GM21576 (cell line): ENCODE results near the gene PCYT1B.
"Not testable (repeated sequence)": the region's sequence is repeated elsewhere in the genome, so short reads cannot be mapped to it uniquely, and the experiment has no call there.

Experiments used
- ATAC-seq: cut with Tn5 transposase; IDR thresholded peaks from one replicate; pipeline ENCODE4 v1.9.1; 2021; ENCODE audit warnings: mild to moderate bottlenecking, moderate library complexity; ENCODE audit not compliant: unreplicated experiment

The PCYT1B gene

DNA sequence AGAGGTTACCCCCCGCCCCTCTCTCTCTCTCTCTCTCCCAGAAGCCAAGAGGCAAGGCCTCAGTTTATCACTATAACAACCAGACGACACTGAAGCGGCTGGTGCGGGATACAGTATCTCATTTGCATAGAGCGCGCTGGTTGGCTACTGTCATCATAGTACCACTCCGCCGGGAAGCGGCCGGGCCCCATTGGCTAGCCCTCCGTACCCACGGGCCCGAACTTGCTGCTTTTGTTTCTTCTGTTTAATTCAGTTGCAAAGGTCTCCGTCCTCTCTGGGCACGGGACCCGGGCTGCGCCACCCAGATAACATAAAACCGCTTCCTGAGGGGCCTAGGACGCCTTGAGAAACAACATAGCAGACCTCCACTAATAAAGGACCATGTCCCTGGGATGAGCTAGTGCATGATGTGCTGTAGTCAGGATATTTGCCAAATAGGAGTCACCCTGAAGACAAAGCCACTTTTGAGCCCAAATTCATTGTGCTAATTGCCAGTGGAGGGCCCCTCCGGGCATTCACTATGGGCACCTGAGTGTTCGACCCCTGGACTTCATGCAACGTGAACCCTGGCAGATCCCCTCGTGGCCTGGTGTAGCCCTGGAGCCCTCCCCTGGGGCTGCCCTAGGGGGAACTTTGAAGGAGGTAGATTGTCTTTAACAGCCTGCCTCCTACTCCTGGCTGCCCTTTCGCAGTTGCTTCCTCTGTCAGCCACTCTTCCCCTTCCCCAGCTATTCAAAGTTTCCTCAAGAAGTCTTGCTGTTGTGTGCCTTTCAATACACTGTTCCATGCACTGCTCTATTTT, at the start of gene PCYT1B:
Gene PCYT1B (minus strand): TSS at position 91 of the 802 bp plus-strand sequence. CDS start 242 bp downstream, outside the sequence.
- peak; percentile 78 for ATAC-seq

GRCh38 chrX:24696294-24696693, 49.1 kb upstream of the PCYT1B start:
- ATAC-seq, result no peak

DNA sequence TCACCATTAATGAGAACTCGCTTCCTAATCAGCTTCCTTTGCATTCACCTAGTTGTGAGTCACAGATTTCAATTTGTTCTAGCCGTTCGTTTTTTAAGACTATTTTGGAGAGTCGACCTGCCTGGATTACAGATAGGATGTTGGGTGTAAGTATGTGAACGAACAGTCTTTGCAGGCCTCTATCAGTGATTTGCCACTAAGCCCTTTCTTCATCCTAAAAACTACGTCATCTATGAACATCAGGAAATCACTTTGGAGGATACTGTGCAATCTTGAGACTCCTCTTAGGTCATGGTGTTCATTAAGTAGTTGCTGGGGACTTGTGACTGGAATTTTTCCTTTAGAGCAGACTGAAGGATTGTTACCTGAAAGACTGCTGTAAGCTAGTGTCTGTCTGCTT, 47.7 kb upstream of the PCYT1B start:
- ATAC-seq, result no peak

GRCh38 chrX:24693453-24694202, 46.5 kb upstream of the PCYT1B start, which contains the start of gene POLA1:
Gene POLA1, plus strand, starts transcription at chrX:24693918. Its CDS starts 44 bp downstream, at chrX:24693962.
- ATAC-seq, result peak; percentile 97

- no peak for ATAC-seq
Measured at GRCh38 chrX:24692305-24692704, 45.2 kb upstream of the PCYT1B start.

DNA sequence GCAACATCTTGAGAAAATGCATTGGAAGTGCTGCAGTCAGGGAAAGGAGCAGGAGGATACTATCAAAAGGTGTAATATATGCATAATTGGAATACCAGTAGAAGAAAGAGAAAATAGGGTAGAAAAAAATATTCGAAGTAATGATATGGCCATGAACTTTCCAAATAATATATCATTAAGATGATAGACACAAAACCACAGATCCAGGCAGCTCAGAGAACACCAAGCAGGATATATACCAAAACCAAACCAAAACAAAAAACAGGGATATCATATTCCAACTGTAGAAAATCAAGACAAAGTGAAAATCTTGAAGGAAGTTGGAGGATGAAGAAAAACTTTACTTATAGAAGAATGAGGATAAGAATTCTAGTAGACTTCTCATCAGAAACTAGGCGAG, 36.9 kb upstream of the PCYT1B start:
- ATAC-seq, result no peak

DNA sequence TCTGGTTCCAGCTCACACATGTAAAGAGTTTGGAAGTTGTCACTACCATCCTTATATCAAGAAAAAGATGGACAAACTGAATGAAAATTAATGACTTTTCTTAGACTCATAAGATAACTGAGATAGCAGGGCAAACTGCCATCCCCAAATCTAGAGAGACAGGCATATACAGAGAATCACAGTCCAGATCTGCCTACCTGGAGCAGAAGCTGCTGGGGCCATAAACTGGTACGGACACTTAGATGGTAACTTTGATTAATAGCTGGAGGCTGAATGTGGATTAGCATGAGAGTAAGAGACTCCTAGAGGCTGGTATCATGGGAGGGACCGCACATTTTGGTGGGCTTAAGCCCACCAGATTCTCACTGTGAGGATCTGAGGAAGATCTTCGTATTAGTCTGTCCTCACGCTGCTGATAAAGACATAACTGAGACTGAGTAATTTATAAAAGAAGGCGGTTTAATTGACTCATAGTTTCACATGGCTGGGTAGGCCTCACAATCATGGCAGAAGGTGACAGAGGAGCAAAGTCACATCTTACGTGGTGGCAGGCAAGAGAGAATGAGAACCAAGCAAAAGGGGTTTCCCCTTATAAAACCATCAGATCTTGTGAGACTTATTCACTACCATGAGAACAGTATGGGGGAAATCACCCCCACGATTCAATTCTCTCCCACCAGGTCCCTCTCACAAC, 35.7 kb upstream of the PCYT1B start:
- ATAC-seq, result no peak

DNA sequence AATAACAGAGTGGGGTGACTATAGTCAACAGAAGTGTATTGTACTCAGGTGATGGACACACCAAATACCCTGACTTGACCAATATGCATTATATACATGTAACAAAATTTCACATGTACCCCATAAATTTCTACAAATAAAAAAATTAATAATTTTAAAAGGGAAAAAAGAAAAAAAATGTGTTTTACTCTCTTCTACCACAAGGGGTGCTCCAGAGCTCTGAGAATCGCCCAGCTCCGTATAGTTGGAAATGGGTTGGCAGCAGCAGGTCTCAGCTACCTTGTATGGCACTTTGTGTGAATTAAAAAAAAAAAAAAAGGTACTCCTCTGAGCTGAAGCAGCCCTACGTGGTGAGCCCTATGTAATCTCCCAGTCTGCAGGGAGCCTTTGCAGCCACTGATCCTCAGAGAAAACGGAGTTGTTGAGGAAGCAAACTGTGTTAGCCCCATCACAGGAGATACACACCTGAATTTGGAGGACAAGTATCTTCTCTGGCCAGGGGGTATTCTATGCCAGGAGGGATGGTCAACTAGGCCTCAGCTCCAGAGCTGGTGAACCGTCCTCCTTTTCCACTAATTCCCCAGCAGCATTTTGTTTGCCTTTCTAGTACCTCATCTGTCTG, 29.4 kb upstream of the PCYT1B start:
- peak; percentile 59 for ATAC-seq

GRCh38 chrX:24673424-24673823, 26.3 kb upstream of the PCYT1B start:
- ATAC-seq, result no peak

DNA sequence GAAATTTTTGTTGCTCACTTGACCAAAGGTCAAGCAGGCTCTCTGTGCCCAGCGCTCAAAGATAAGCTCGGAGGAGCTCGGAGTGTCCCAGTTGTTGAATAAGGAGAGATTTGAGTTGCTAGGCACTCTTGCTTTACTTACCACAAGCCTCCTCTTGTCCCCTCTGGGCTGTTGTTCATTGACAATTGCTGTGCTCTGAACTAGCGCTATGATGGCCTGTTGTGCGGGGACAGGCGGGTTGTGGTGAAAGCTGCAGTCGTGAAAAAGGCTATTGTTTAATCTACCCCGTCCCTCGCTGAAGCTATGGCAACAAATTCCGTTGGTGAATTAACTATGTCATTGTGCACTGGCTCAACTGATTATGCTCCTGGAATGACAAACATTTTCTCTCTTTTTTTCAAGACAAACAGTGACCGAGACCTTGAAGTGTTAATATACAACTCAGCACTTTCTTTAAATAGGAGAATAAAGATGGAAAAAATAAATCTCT, 25.6 kb upstream of the PCYT1B start:
- no peak for ATAC-seq

GRCh38 chrX:24668111-24668510, 21.0 kb upstream of the PCYT1B start:
- no peak for ATAC-seq

GRCh38 chrX:24662352-24662751, 15.2 kb upstream of the PCYT1B start:
- no peak for ATAC-seq

GRCh38 chrX:24661292-24661691, 14.1 kb upstream of the PCYT1B start:
- no peak for ATAC-seq

GRCh38 chrX:24659646-24660045, 12.5 kb upstream of the PCYT1B start:
- no peak for ATAC-seq

DNA sequence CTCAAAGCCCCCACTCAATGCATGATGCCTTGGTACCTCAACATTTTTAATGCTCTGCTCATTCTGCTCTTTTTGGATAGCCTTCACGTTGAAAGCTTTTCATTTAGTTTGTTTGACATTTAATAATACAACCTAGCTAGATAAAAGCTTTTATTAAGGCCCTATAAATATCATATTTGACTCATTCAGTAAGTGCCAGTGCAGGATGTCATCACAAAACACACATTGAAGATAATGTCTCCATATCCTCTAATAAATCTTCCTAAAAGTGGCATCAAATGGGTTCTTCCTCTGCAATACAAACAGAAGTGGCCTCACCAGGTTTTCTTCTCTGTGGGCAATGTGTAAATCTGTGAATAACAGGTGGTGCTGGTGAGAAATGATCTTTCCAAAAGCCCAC, 12.0 kb upstream of the PCYT1B start:
- ATAC-seq, result no peak

GRCh38 chrX:24658421-24658820, 11.3 kb upstream of the PCYT1B start:
- ATAC-seq, result no peak

GRCh38 chrX:24657671-24658386, 10.7 kb upstream of the PCYT1B start:
- no peak for ATAC-seq

DNA sequence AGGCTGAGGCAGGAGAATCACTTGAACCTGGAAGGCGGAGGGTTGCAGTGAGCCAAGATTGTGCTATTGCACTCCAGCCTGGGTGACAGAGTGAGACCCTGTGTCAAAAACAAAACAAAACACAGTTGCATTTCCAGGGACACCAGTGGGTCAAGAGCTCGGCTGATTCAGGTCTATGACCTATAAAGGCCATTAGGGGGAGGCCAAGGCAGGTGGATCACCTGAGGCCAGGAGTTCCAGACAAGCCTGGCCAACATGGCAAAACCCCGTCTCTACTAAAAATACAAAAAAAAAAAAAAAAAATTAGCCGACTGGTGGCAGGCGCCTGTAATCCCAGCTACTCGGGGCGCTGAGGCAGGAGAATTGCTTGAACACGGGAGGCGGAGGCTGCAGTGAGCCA, 8.5 kb upstream of the PCYT1B start:
- ATAC-seq, result not testable (repeated sequence)

DNA sequence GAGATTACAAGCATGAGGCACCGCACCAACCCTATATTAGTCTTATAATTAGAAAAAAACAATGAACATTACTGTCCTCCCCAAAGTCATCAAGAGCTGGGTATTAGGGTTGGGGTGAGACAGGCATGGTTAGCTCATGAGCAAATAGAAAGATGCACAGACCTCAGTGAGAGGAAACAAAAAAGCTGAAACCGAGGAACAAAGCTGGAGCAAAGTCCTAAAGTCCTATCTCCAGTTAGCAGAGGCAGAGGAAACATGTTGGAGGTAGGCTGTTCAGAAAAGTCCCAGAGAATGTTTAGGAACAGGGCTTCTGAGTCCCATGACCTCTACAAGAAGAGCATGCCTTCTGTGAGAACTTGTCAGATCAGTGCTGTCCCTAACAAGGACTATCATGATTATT, 4.6 kb upstream of the PCYT1B start:
- ATAC-seq, result no peak

GRCh38 chrX:24648495-24648894, 1.3 kb upstream of the PCYT1B start:
- no peak for ATAC-seq
